Measurements from ENCODE around the gene PRKD1.

DNA sequence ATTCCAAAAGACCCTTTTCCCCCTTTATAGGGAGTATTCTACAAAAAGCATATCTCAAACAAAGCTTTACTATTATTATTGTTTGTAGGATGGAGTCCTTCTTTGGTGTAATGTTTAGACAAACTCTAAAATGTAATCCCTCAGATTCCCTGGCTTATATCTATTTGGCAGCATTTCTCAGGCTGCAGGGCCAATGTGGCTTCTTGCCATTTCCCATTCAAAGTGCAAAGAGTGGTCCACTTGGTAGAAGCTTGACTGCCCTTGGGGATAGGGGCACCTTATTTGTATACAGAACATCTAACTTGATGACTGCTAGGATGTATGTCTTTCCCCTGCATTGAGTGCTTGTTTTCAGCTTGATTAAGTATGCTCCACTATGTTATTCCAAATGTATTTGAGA is 242.7 kb downstream of the PRKD1 start:
- TF ChIP-seq OSR1 (CRISPR knock-in tag; IDR thresholded peaks at IDR 0.05) = no peak
- TF ChIP-seq, protein P1, sequence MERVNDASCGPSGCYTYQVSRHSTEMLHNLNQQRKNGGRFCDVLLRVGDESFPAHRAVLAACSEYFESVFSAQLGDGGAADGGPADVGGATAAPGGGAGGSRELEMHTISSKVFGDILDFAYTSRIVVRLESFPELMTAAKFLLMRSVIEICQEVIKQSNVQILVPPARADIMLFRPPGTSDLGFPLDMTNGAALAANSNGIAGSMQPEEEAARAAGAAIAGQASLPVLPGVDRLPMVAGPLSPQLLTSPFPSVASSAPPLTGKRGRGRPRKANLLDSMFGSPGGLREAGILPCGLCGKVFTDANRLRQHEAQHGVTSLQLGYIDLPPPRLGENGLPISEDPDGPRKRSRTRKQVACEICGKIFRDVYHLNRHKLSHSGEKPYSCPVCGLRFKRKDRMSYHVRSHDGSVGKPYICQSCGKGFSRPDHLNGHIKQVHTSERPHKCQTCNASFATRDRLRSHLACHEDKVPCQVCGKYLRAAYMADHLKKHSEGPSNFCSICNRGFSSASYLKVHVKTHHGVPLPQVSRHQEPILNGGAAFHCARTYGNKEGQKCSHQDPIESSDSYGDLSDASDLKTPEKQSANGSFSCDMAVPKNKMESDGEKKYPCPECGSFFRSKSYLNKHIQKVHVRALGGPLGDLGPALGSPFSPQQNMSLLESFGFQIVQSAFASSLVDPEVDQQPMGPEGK (CRISPR knock-in tag; IDR thresholded peaks at IDR 0.05; ENCODE audit: borderline replicate concordance) = no peak

Measured in SK-N-SH treated with all-trans-retinoic acid at 6 μM for 48 hours (cell line).